ENCODE results near the gene RPS27L.

GRCh38 chr15:63185206-63185605 lies 27.9 kb upstream of the RPS27L start:
- TF ChIP-seq POLR2A (IDR thresholded peaks at IDR 0.05), result no peak
- TF ChIP-seq CTCF (IDR thresholded peaks at IDR 0.05), result no peak

Data from uterus (tissue), 2 donors.